Loucy (cell line): ENCODE data around the gene SLC35D3.

Source experiments
- CTCF ChIP-seq: fragments of 200-600 bp; sonication (generic); conservative IDR thresholded peaks from 2 replicates; pipeline ENCODE4 v1.5.1; 2014; ENCODE audit warnings: mild to moderate bottlenecking, antibody characterized with exemption, low read length
- EZH2phosphoT487 ChIP-seq: fragments of 200-600 bp; IDR thresholded peaks from 2 replicates; pipeline ENCODE4 v1.6.1; 2018; ENCODE audit warnings: antibody characterized with exemption, mild to moderate bottlenecking, moderate library complexity, borderline replicate concordance

DNA sequence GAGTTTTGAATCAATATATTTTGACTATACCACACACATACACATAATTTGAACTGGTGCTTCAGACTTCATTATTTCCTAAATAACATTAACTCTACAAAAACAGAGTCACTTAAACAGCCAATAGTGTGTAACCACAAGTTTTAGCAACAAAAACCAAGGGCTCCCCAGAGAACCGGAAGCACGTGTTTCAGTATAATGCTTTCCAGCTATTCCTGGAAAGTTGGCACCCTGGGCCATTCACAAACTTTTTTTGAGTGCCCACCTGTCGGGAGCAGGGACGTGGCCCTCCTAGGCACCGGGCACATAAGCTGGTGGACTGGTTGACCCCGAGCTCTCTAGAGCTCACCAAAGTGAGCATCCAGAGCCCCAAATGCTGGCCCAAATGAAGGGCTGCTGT, 1.9 kb upstream of the SLC35D3 start:
- TF ChIP-seq CTCF, result no peak
- TF ChIP-seq EZH2phosphoT487, result no peak
